ENCODE measurements around the gene ATP7B.
A peak's percentile ranks its signal among the peaks of the same experiment; 100 is the strongest.
"Not testable (repeated sequence)": the region's sequence is repeated elsewhere in the genome, so short reads cannot be mapped to it uniquely, and the experiment has no call there.

ATP7B gene

DNA sequence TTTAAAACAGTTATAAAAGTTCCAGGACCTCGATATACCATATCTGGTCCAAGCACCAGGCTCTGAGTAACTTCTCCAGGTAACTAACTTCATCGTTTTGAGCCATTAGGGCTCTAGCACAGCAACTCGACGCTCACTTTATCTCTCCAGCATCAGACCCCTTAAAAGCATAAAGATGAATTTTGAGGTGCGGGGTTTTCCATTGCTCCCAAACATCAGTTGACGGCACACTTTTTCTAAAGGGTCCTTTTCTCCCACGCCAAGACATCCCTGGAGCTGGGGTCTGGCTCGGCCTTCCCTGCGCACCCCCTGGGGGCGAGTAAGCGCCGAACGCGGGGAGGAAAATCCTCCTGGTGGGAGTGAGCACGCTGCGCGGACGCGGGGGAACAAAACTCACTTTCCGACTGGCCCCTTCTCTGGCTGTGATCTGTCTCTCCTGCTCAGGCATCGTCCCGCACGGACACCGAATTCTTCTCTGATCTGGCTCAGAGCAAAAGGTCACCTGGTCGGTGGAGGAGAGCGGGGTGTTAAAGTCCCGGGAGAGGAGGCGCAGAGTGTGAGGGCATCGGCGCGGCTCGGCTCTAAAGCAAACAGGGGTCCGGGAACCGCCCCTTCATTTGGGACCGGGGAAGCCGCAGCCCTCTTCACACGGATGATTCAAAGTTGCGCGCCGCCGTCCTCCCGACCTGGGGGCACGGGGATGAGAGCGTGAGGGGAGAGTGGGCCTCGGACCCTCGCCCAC, at the start of gene ATP7B:
Gene ATP7B, minus strand, starts transcription at position 561 of the 742 bp plus-strand sequence. Its CDS starts 113 bp downstream, at position 448.
- peak in 2 of 3 donors; percentile 5 to 8 for DNase-seq (ENCODE audit: low read depth in 3 of 3, low spot score in 1 of 3)

DNA sequence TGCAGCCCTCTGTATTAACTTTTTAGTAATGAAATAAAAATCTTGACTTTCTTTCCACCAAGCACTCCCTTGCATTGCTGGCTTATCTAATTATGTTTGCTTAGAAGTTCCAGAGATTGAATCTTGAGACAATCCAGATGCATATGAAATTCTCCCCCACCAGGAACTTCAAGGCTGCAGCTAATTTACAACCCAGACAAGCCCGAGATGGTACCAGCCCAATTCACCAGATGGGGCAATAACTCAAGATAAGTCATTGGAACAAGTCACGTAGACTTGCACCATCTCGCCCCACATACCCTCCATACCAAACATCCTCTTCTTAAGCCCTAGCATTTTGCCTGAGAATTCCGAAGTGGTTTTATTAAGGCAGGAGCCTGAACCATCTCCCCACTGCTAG, 42.2 kb upstream of the ATP7B start:
- DNase-seq (ENCODE audit: low read depth in 3 of 3, low spot score in 1 of 3), result no peak

DNA sequence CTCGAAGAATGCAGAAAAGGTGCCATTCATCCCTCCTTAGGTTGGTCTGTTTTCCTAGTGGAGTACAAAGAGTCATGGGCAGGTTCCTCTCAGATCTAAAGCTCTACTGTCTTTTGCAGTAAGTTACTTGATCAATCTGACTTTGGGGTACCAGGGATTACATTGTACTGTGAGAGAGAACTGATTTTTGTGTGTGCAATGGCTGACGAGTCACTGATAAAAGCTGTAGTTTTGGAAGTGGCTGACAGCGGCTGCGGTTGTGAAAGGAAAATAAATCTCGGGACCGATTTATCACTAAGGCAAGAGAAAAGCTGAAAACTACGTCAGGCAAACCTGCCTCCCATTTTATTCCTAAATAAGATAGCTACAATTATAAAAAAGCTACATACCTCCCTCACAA, 40.1 kb upstream of the ATP7B start:
- DNase-seq (ENCODE audit: low read depth in 3 of 3, low spot score in 1 of 3), result no peak

DNA sequence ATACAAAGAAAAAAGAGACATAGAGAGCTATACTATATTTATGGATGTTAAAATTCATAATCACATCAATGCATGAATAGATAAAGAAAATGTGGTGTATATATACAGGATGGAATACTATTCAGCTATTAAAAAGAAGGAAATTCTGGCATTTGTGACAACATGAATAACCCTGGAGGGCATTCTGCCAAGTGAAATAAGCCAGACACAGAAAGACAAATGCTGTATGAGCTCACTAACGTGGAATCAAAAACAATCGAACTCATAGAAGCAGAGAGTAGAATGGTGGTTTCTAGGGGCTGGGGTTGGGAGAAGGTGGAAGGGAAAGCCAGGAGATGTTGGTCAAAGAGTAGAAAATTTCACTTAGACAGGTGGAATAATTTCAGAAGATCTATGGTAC, 37.3 kb upstream of the ATP7B start:
- no peak for DNase-seq (ENCODE audit: low read depth in 3 of 3, low spot score in 1 of 3)

- DNase-seq (ENCODE audit: low read depth in 3 of 3, low spot score in 1 of 3), result no peak
Observed at GRCh38 chr13:52047463-52047862, 36.2 kb upstream of the ATP7B start.

DNA sequence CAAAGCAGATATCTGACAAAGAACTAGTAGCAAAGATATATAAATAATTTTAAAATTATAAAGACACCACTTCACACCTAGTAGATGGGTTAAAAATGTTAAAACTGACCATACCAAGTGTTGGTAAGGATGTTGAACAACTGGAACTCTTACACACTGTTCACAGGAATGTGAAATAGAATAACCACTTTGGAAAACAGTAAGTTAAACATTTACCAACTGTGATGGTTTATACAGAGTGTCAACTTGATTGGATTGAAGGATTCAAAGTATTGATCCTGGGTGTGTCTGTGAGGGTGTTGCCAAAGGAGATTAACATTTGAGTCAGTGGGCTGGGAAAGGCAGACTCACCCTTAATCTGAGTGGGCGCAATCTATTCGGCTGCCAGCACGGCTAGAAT, 32.4 kb upstream of the ATP7B start:
- DNase-seq (ENCODE audit: low read depth in 3 of 3, low spot score in 1 of 3), result no peak

DNA sequence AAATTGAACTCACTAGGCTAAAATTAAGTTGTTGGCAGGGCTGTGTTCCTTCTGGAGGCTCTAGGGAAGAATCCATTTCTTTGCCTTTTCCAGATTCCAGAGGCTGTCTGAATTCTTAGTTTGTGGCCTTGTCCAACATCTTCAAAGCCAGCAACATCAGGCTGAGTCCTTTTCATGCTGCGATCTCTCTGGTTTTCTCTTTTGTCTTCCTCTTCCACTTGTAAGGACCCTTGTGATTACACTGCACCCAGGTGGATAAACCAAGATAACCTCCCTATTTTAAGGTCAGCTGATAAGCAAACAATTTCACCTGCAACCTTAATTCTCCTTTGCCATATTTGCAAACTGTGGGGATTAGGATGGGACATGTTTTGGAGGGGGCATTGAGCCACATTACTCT, 24.8 kb upstream of the ATP7B start:
- DNase-seq (ENCODE audit: low read depth in 3 of 3, low spot score in 1 of 3), result no peak

DNA sequence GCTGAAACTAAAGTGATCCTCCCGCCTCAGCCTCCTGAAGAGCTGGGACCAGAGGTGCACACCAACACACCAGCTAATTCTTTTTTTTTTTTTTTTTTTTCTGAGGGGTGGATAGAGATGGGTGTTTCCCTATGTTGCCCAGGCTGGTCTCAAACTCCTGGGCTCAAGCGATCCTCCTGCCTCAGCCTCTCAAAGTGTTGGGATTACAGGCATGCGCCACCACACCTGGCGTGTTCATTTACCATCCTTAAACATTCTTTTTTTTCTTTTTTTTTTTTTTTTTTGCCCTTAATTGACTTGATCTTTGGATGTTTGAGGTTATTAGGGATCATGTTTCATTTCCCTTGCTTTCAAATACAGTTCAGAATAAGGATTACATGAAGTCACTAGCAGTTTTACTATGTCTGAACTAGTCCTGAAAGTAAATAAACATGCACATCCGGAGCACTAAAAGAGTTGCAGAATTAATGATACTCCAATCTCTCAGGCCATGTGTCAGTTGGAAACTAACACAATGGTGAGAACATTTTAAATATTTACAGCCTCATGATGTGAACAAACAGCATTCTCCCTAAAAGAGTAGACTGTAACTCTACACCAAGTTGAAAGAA, 23.5 kb upstream of the ATP7B start:
- DNase-seq (ENCODE audit: low read depth in 3 of 3, low spot score in 1 of 3), result no peak

DNA sequence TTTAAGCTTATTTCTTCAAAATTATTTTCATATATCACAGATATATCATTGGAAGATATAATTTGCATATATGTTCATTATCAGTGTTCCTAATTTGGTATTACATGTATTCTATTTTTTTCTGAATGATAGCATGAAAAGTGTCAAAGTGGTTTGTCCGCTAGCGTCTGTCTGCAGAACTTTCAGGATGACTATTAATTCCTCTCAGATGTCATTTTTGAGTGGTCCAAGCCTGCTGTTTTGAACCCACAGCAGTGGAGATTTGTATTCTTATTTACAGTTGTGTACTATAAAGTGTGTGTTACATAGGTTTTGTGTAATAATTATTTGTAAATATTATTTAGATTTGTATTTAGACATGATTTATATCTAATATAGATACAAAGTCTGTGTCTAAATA, 21.8 kb upstream of the ATP7B start:
- no peak for DNase-seq (ENCODE audit: low read depth in 3 of 3, low spot score in 1 of 3)

DNA sequence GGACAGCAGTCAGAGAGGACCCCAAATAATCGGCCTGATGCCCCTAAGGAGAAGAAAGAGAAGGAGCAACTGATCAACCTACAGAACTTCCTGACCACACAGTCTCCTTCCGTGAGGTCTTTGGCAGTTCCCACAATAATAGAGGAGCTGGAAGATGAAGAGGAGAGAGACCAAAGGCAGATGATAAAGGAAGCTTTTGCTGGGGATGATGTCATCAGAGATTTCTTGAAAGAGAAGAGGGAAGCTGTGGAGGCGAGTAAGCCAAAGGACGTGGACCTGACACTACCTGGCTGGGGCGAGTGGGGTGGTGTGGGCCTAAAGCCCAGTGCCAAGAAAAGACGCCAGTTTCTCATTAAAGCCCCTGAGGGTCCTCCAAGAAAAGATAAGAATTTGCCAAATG, 19.2 kb upstream of the ATP7B start:
- DNase-seq (ENCODE audit: low read depth in 3 of 3, low spot score in 1 of 3), result not testable (repeated sequence)

GRCh38 chr13:52029569-52029968, 18.3 kb upstream of the ATP7B start:
- DNase-seq (ENCODE audit: low read depth in 3 of 3, low spot score in 1 of 3), result no peak

DNA sequence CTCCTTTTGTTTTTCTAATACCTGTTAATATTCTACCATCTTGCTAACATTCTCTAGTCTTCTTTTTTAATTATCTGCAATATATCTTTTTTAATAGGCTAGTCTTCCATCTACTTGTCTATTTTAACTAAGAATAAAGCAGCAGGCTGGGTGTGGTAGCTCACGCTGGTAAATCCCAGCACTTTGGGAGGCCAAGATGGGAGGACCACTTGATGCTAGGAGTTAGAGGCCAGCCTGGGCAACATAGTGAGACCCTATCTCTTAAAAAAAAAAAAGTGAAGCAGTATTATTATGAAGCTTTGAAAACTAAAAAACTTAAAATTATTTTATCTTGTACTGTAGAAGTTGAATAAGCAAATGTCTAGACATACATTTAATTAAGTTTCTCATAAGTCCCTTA, 16.6 kb upstream of the ATP7B start:
- DNase-seq (ENCODE audit: low read depth in 3 of 3, low spot score in 1 of 3), result no peak

DNA sequence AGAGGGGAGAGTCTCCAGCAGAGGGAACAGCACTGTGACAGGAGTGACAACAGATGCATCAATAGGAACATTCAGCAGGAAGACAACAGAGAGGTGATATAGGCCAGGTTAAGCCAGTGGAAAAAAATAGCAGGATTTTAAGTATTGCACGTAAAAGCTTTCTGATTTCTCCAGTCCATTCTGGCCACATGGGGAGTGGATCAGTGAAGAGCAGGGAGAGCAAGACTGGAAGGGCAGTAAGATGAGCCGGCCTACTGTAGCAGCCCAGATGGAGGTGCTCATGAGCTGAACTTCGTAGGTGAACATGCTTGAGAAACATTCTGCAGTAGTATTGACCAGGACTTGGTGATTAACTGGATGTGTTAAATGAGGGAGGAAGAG, 15.0 kb upstream of the ATP7B start:
- no peak for DNase-seq (ENCODE audit: low read depth in 3 of 3, low spot score in 1 of 3)

GRCh38 chr13:52025475-52026245, 14.4 kb upstream of the ATP7B start:
- DNase-seq (ENCODE audit: low read depth in 3 of 3, low spot score in 1 of 3), result no peak

DNA sequence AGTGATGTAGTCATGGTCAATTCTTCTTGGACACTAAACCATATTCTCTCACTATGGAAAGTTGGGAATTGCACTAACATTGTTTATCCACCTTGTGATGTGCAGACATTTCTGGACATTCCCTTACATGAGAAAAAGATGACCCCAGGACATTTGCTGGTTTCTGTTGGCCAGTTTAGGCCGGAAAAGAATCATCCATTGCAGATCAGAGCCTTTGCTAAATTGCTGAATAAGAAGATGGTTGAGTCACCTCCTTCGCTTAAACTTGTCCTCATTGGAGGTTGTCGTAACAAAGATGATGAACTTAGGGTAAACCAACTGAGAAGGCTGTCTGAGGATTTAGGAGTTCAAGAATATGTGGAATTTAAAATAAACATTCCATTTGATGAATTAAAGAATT, 13.2 kb upstream of the ATP7B start, which contains the start of gene UTP14C:
Gene UTP14C, plus strand, starts transcription at position 211 of the 400 bp plus-strand sequence. CDS start 4,114 bp downstream, outside the sequence.
- DNase-seq (ENCODE audit: low read depth in 3 of 3, low spot score in 1 of 3), result no peak

GRCh38 chr13:52022356-52022755, 11.1 kb upstream of the ATP7B start:
- DNase-seq (ENCODE audit: low read depth in 3 of 3, low spot score in 1 of 3), result no peak

DNA sequence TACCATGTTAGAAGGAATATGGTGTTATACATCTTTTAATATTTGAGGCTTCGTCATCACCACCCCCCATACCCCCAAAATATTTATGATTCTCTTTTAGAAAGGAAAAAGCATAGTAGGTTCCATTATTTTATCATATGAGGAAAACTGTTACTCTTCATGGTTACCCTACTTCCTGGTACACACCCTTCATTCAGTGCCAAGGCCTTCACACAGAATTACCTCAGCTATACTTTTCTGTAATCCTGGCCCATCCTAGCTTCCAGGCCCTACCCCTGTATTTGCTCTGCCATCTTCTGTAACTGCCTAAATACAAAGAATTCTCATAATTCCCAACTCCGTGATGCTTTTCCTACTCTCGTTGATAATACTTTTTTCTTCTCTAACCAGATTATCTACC, 8.9 kb upstream of the ATP7B start:
- no peak for DNase-seq (ENCODE audit: low read depth in 3 of 3, low spot score in 1 of 3)

GRCh38 chr13:52016296-52016695, 5.0 kb upstream of the ATP7B start:
- DNase-seq (ENCODE audit: low read depth in 3 of 3, low spot score in 1 of 3), result no peak

GRCh38 chr13:52012512-52012836, 1.2 kb upstream of the ATP7B start:
- DNase-seq (ENCODE audit: low read depth in 3 of 3, low spot score in 1 of 3), result no peak

- peak; percentile 97 to 100 (median 99) for DNase-seq (ENCODE audit: low read depth in 3 of 3, low spot score in 1 of 3)
Observed at GRCh38 chr13:52011632-52012511, 622 bp upstream of the ATP7B start, which contains the start of gene ALG11. TSS of gene ALG11 (plus strand) at chr13:52012398. CDS start at chr13:52012419, 21 bp downstream.

GRCh38 chr13:52009946-52010345, 1.3 kb downstream of the ATP7B start:
- no peak for DNase-seq (ENCODE audit: low read depth in 3 of 3, low spot score in 1 of 3)

Data from stimulated activated CD4-positive, alpha-beta T cell treated with anti-CD3 and anti-CD28 coated beads, TNF-alpha, amount 100 ng/mL, for 1 hour (primary cell).